GM21737 (cell line): ENCODE measurements around the gene C3.

ENCODE experiments used
- ATAC-seq: cut with Tn5 transposase; IDR thresholded peaks from one replicate; pipeline ENCODE4 v1.9.1; 2021; ENCODE audit warnings: mild to moderate bottlenecking, moderate library complexity; ENCODE audit not compliant: unreplicated experiment

The C3 gene

DNA sequence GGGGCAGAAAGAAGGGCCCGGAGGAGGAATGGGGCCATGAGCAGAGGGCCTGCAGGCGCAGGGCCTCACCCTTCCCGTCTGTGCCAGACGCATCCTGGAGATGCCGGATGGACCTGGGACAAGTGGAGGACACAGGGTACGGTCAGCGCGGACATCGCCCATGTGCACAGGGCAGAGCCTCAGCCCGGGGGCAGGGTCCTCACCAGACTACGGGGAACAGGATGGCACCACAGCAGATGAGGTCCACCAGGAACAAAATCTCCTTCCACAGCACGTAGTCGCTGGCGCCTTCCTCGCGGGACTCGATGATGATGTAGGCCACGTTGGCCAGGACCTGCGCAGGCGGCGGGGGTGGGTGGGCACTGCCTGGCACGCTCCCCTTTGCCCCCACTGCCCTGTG is 11.4 kb upstream of the C3 start:
- ATAC-seq = no peak

DNA sequence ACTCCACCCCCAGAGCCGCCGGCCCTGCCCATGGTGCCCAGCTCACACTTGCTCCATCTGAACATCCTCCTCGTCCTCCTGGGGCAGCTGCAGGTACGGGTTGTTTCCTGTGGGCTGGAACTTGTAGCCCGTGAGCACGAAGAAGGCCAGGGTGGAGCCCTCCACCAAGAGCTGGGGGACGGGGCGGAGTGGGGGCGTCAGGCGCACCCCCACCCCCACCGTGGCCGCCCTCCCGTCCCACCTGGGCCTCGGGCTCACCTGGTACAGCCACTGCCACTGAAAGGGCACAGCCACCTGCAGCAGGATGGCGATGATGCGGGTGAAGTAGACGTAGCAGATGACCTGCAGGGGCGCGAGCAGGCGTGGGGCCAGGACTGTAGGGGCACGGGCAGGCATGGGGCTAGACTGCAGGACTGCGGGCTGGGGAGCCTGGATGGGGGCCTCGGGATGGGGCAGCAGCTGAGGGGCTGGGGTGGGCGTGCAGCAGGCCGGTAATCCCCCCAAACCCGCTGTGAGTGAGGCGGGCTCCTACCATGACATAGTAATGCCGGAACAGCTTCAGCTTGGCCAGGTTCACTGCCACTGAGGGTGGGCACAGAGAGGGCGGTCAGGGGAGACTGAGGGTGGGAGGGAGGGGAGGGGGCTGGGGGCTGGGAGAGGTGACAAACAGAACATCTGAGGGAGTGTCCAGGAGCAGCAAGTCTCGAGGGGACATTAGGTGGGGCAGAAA is 10.7 kb upstream of the C3 start:
- no peak for ATAC-seq

GRCh38 chr19:6730153-6730804 is 9.8 kb upstream of the C3 start:
- ATAC-seq = no peak

DNA sequence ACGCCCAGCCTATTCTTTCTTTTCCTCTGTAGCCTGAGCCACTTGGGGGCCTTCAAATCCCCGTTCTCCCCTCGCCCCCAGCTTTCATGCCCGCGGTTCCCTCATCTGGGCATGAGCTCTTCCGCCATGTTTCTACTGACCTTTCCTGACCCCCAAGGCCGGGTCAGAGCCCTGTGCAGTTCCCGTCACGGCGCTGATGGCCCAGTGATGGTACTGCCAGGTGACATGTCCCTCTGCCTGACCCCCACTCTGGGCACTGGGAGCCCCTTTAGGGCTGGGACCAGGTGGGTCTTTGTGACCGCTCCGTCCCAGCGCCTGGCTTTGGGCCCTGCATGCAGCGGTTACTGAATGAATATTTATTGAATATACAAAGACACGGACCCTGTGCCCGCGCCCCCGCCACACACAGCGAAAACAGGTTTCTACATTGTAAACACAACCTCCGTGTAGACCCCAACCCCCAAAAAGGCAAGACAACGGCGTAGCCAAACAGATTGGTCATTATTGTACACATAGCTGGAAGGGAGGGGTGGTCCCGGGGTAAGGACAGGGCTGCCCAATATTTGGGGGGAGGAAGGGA is 9.2 kb upstream of the C3 start:
- ATAC-seq = no peak

DNA sequence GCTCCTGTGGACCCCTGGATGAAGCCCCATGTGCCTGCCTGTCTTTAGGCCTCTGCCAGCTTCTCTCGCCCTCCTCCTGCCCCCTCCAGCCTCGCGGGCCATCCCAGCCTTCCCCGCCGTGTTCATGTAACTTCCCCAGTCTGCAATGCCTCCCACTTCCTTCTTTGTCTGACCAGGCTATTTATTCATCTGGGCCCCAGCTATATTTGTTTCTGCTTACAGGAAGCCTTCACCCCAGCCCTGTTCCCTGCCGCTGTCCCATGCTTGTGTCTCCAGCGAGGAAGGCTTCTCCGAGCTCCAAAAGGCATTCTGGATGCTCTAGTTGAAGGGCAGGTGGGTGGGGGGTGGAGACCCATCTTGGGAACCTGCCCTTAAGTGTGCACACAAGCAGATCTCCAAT is 7.9 kb upstream of the C3 start:
- ATAC-seq = no peak

- no peak for ATAC-seq
Measured at GRCh38 chr19:6725513-6726231, 5.2 kb upstream of the C3 start.

GRCh38 chr19:6724631-6725492 is 4.4 kb upstream of the C3 start:
- ATAC-seq = no peak

- no peak for ATAC-seq
Measured at GRCh38 chr19:6723738-6724137, 3.3 kb upstream of the C3 start.

- ATAC-seq = no peak
Measured at GRCh38 chr19:6723108-6723618, 2.7 kb upstream of the C3 start.

DNA sequence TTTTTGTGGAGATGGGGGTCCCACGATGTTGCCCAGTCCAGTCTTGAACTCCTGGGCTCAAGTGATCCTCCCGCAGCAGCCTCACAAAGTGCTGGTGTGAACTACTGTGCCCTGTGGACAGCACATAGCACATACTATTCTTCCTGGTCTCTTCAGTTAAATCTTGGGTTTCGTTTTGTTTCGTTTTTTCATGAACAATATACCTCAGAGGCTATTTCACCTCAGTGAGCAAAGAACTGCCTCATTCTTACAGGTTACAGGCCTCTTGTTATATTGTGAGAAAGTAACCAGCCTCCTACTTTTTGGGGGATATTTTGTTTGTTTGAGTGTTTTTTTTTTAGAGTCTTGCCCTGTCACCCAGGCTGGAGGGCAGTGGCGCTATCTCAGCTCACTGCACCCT is 1.3 kb upstream of the C3 start:
- ATAC-seq = no peak

DNA sequence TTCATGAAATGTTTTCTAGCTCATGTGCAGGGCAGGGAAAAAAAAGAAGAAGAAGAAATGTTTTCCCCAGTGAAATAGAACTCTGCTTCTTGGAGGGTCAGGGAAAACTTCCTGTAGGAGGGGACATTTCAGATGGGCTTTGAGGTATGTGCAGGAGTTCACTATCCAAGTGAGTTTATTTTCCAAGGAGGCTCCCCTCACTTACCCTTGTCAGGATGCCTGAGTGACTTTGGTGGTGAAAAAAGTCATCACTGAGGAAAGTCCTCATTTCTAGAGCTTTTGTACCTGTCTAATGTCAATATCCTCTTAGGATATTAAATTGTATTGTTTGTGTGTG is 656 bp upstream of the C3 start:
- ATAC-seq = no peak

- no peak for ATAC-seq
Measured at GRCh38 chr19:6719992-6720368, 470 bp downstream of the C3 start.

GRCh38 chr19:6719540-6719861 is 949 bp downstream of the C3 start:
- ATAC-seq = no peak

GRCh38 chr19:6718741-6719539 is 1.5 kb downstream of the C3 start:
- no peak for ATAC-seq

GRCh38 chr19:6718111-6718740 is 2.2 kb downstream of the C3 start:
- no peak for ATAC-seq

- ATAC-seq = no peak
Measured at GRCh38 chr19:6717441-6717971, 2.9 kb downstream of the C3 start.

- no peak for ATAC-seq
Measured at GRCh38 chr19:6717036-6717435, 3.4 kb downstream of the C3 start.

DNA sequence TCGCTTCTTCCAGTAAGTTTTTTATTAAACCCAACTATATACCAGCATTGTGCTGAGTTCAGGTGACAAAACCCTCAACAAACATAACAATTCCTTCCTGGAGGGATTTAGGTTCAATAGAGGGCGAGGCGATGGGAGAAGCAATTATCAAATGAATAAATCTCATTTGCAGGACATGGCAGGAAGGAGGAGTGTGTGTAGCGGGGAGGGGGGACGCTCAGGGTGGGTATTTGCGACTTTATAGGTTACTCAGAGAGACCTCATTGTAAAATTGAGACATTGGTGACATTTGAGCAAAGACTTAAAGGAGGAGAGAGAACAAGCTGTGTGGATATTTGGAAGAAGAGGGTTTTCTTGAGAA is 3.9 kb downstream of the C3 start:
- no peak for ATAC-seq

- no peak for ATAC-seq
Measured at GRCh38 chr19:6714749-6715555, 5.5 kb downstream of the C3 start.
